Activated CD8-positive, alpha-beta T cell treated with anti-CD3 and anti-CD28 coated beads, Interleukin-2, amount 10 ng/mL, durations not matched to agents 7 days and 5 days (primary cell): ENCODE data around the gene CRYBB2. TPM values are rescaled to one million over a fixed set of nuclear protein-coding genes. Genes with fewer than 3 reads are reported as not detected.
"Not testable (repeated sequence)": the region's sequence is repeated elsewhere in the genome, so short reads cannot be mapped to it uniquely, and the experiment has no call there.

Source experiments
- ATAC-seq: fragments of 150-1000 bp; cut with Tn5 transposase; one replicate; pipeline ENCODE4 v1.10.0; 2021; ENCODE audit warnings: moderate library complexity
- CTCF ChIA-PET: fragments of 350-600 bp; sonication (Branson Sonifier 250); formaldehyde crosslinking; loops from one replicate; lab custom pipeline; 2021; ENCODE audit warnings: antibody characterized with exemption; lab: Charles Lee
- POLR2A ChIA-PET: fragments of 350-600 bp; sonication (Branson Sonifier 250); formaldehyde crosslinking; loops from one replicate; lab custom pipeline; 2021; ENCODE audit warnings: antibody characterized with exemption; lab: Charles Lee
- DNase-seq: peaks from one replicate; pipeline ENCODE4 v3.0.0-alpha.2; 2020
- H3K27ac Mint-ChIP-seq: one replicate; pipeline ENCODE4 v1.8.0; 2021; ENCODE audit warnings: mild to moderate bottlenecking, mixed read lengths
- H3K27me3 Mint-ChIP-seq: one replicate; pipeline ENCODE4 v1.8.0; 2021; ENCODE audit warnings: low read depth, mixed read lengths
- H3K36me3 Mint-ChIP-seq: one replicate; pipeline ENCODE4 v1.8.0; 2021; ENCODE audit warnings: low read depth, mixed read lengths
- H3K4me1 Mint-ChIP-seq: one replicate; pipeline ENCODE4 v1.8.0; 2021; ENCODE audit warnings: low read depth, mixed read lengths
- H3K4me3 Mint-ChIP-seq: one replicate; pipeline ENCODE4 v1.8.0; 2021; ENCODE audit warnings: mild to moderate bottlenecking, mixed read lengths
- H3K9me3 Mint-ChIP-seq: one replicate; pipeline ENCODE4 v1.8.0; 2022; ENCODE audit warnings: mixed read lengths; ENCODE audit not compliant: insufficient read depth
- total RNA-seq, 2 experiments: library from RNA; stranded (reverse); gene quantifications; one replicate each; pipeline ENCODE4 v1.2.3, GENCODE V29; 2021

Gene CRYBB2
- not detected for total RNA-seq

GRCh38 chr22:25219211-25219689, at the start of gene CRYBB2:
CRYBB2 (plus strand) TSS chr22:25219639; CDS start chr22:25221430, 1,791 bp downstream.
- POLR2A ChIA-PET, result no interaction called here
- H3K36me3 Mint-ChIP-seq, result no peaks in the 10 kb centered on the region
- ATAC-seq (no peak), DNase-seq (no peak)
- H3K4me3 Mint-ChIP-seq, result no peak within 1 kb of the TSS
- peaks cover 3% of the 10 kb centered on the region for H3K9me3 Mint-ChIP-seq
- H3K4me1 Mint-ChIP-seq, result no peaks in the 10 kb centered on the region
- CTCF ChIA-PET, result no interaction called here
- H3K27me3 Mint-ChIP-seq, result peaks cover 9% of the 10 kb centered on the region
- no peak within 1 kb of the TSS for H3K27ac Mint-ChIP-seq

GRCh38 chr22:25170426-25170980, 48.9 kb upstream of the CRYBB2 start:
- Mint-ChIP-seq H3K36me3 (no peaks in the 10 kb centered on the region), H3K27me3 (no peaks in the 10 kb centered on the region), H3K4me3 (no peak overlapping the region), H3K9me3 (no peaks in the 10 kb centered on the region), H3K27ac (peak overlapping the region; percentile 39), H3K4me1 (no peaks in the 10 kb centered on the region)
- ChIA-PET CTCF (no interaction called here), POLR2A (no interaction called here)
- ATAC-seq (no peak), DNase-seq (no peak)

- CTCF ChIA-PET, result interaction anchor here (0.7 to 2.5 kb wide), 3 partner anchors 44 to 90 kb away, joined by 3 to 9 read pairs (median 5); no protein-coding TSS in a partner anchor
- no peaks in the 10 kb centered on the region for H3K27me3 Mint-ChIP-seq
- no peak overlapping the region for H3K27ac Mint-ChIP-seq
- H3K4me3 Mint-ChIP-seq, result no peak overlapping the region
- H3K4me1 Mint-ChIP-seq, result no peaks in the 10 kb centered on the region
- ATAC-seq, result no peak
- DNase-seq, result peak; percentile 42
- H3K9me3 Mint-ChIP-seq, result no peaks in the 10 kb centered on the region
- POLR2A ChIA-PET, result no interaction called here
- H3K36me3 Mint-ChIP-seq, result no peaks in the 10 kb centered on the region
These were observed 47.3 kb upstream of the CRYBB2 start for GRCh38 chr22:25172153-25172552.

GRCh38 chr22:25174156-25174887, 45.1 kb upstream of the CRYBB2 start:
- Mint-ChIP-seq H3K9me3 (peaks cover 1% of the 10 kb centered on the region), H3K4me1 (no peaks in the 10 kb centered on the region), H3K27ac (no peak overlapping the region), H3K36me3 (peaks cover 4% of the 10 kb centered on the region), H3K27me3 (no peaks in the 10 kb centered on the region), H3K4me3 (no peak overlapping the region)
- no peak for ATAC-seq
- ChIA-PET POLR2A (interaction anchor here (0.6 kb wide), 1 partner anchor 701 kb away, joined by 8 read pairs; no protein-coding TSS in a partner anchor), CTCF (interaction anchor here (1.1 to 1.3 kb wide), 2 partner anchors 124 to 125 kb away, joined by 3 read pairs; no protein-coding TSS in a partner anchor)
- no peak for DNase-seq

- ATAC-seq, result no peak
- H3K27me3 Mint-ChIP-seq, result no peaks in the 10 kb centered on the region
- H3K9me3 Mint-ChIP-seq, result peaks cover 7% of the 10 kb centered on the region
- H3K4me3 Mint-ChIP-seq, result no peak overlapping the region
- no peaks in the 10 kb centered on the region for H3K4me1 Mint-ChIP-seq
- peaks cover 10% of the 10 kb centered on the region for H3K36me3 Mint-ChIP-seq
- no peak for DNase-seq
- ChIA-PET CTCF (no interaction called here), POLR2A (interaction anchor here (0.6 kb wide), 1 partner anchor 700 kb away, joined by 8 read pairs; no protein-coding TSS in a partner anchor)
- H3K27ac Mint-ChIP-seq, result no peak overlapping the region
These were observed 44.5 kb upstream of the CRYBB2 start for GRCh38 chr22:25174888-25175411.

GRCh38 chr22:25176175-25176574, 43.3 kb upstream of the CRYBB2 start:
- Mint-ChIP-seq H3K9me3 (peaks cover 8% of the 10 kb centered on the region), H3K4me3 (no peak overlapping the region), H3K4me1 (no peaks in the 10 kb centered on the region), H3K27me3 (no peaks in the 10 kb centered on the region), H3K36me3 (peaks cover 11% of the 10 kb centered on the region), H3K27ac (peak overlapping the region; percentile 10)
- ATAC-seq (no peak), DNase-seq (no peak)
- ChIA-PET CTCF (interaction anchor here (0.8 kb wide), 1 partner anchor 95 kb away, joined by 4 read pairs; no protein-coding TSS in a partner anchor), POLR2A (no interaction called here)

GRCh38 chr22:25176799-25177198, 42.6 kb upstream of the CRYBB2 start:
- ATAC-seq (no peak), DNase-seq (no peak)
- CTCF ChIA-PET, result interaction anchor here (0.8 kb wide), 1 partner anchor 95 kb away, joined by 4 read pairs; no protein-coding TSS in a partner anchor
- Mint-ChIP-seq H3K4me1 (no peaks in the 10 kb centered on the region), H3K27me3 (no peaks in the 10 kb centered on the region), H3K4me3 (no peak overlapping the region), H3K27ac (no peak overlapping the region), H3K36me3 (peaks cover 15% of the 10 kb centered on the region), H3K9me3 (peaks cover 8% of the 10 kb centered on the region)
- POLR2A ChIA-PET, result no interaction called here

- H3K4me1 Mint-ChIP-seq, result no peaks in the 10 kb centered on the region
- H3K36me3 Mint-ChIP-seq, result peaks cover 16% of the 10 kb centered on the region
- no peak overlapping the region for H3K27ac Mint-ChIP-seq
- CTCF ChIA-PET, result no interaction called here
- ATAC-seq (no peak), DNase-seq (no peak)
- H3K27me3 Mint-ChIP-seq, result no peaks in the 10 kb centered on the region
- POLR2A ChIA-PET, result no interaction called here
- H3K9me3 Mint-ChIP-seq, result peaks cover 8% of the 10 kb centered on the region
- H3K4me3 Mint-ChIP-seq, result no peak overlapping the region
These were observed 42.2 kb upstream of the CRYBB2 start for GRCh38 chr22:25177226-25177625.

GRCh38 chr22:25177895-25178294, 41.5 kb upstream of the CRYBB2 start:
- ATAC-seq, result no peak
- ChIA-PET CTCF (no interaction called here), POLR2A (no interaction called here)
- Mint-ChIP-seq H3K27ac (no peak overlapping the region), H3K36me3 (peaks cover 18% of the 10 kb centered on the region), H3K9me3 (peaks cover 8% of the 10 kb centered on the region), H3K4me3 (no peak overlapping the region), H3K27me3 (no peaks in the 10 kb centered on the region), H3K4me1 (no peaks in the 10 kb centered on the region)
- no peak for DNase-seq

- H3K27me3 Mint-ChIP-seq, DNase-seq, H3K4me1 Mint-ChIP-seq, H3K9me3 Mint-ChIP-seq, H3K27ac Mint-ChIP-seq, POLR2A ChIA-PET, ATAC-seq, CTCF ChIA-PET: not testable (repeated sequence)
- Mint-ChIP-seq H3K36me3 (peaks cover 18% of the 10 kb centered on the region), H3K4me3 (peak overlapping the region; percentile 43)
These were observed 41.1 kb upstream of the CRYBB2 start for GRCh38 chr22:25178348-25178747.

GRCh38 chr22:25178869-25179631, 40.4 kb upstream of the CRYBB2 start:
- POLR2A ChIA-PET, H3K4me3 Mint-ChIP-seq, H3K27me3 Mint-ChIP-seq, H3K27ac Mint-ChIP-seq, DNase-seq, CTCF ChIA-PET, H3K9me3 Mint-ChIP-seq, H3K4me1 Mint-ChIP-seq: not testable (repeated sequence)
- ATAC-seq, result peak; percentile 82
- peaks cover 18% of the 10 kb centered on the region for H3K36me3 Mint-ChIP-seq
